ENCODE measurements around the gene PERP. TPM values are rescaled to one million over a fixed set of nuclear protein-coding genes. Genes with fewer than 3 reads are reported as not detected.
"Not testable (repeated sequence)": the region's sequence is repeated elsewhere in the genome, so short reads cannot be mapped to it uniquely, and the experiment has no call there.

PERP gene
- total and polyA plus RNA-seq, 11 donors, result 41.0 to 73.4 (median 53.6) TPM

- no peak for DNase-seq
- no peak for TF ChIP-seq CTCF (IDR thresholded peaks at IDR 0.05)
- TF ChIP-seq POLR2A (IDR thresholded peaks at IDR 0.05), result no peak
- WGBS, 4 donors, result 84 to 93% (median 88%) methylated on average over 12 of the region's 12 CpGs
- peaks cover 0 to 9% (median 0%) of the 10 kb centered on the region in 9 donors for H3K27me3 ChIP-seq
- H3K27ac ChIP-seq, result no peak overlapping the region
- H3K4me1 ChIP-seq, result no peaks in the 10 kb centered on the region
- H3K36me3 ChIP-seq, result no peaks in the 10 kb centered on the region
- H3K4me3 ChIP-seq, result no peak overlapping the region
- intact Hi-C loops (cut with DNase I), result no loop called here
- H3K9me3 ChIP-seq, result peaks cover 0 to 11% (median 0%) of the 10 kb centered on the region in 12 donors
- ATAC-seq, result no peak
These were observed 25.0 kb downstream of the PERP start for GRCh38 chr6:138082232-138082631.

GRCh38 chr6:138079556-138079955 lies 27.7 kb downstream of the PERP start:
- DNase-seq; H3K36me3 ChIP-seq; H3K27ac ChIP-seq; intact Hi-C loops (cut with DNase I); H3K4me1 ChIP-seq; H3K4me3 ChIP-seq; ATAC-seq; H3K27me3 ChIP-seq: not testable (repeated sequence)
- H3K9me3 ChIP-seq, result peaks cover 0 to 13% (median 0%) of the 10 kb centered on the region in 12 donors

- intact Hi-C loops (cut with DNase I), result no loop called here
- no peaks in the 10 kb centered on the region for H3K4me1 ChIP-seq
- H3K9me3 ChIP-seq, result peaks cover 0 to 16% (median 0%) of the 10 kb centered on the region in 12 donors
- H3K27ac ChIP-seq, result no peak overlapping the region
- H3K4me3 ChIP-seq, result no peak overlapping the region
- WGBS, 4 donors, result 84 to 90% (median 88%) methylated on average over 2 of the region's 2 CpGs
- ATAC-seq, result no peak
- DNase-seq, result no peak
- H3K36me3 ChIP-seq, result no peaks in the 10 kb centered on the region
- TF ChIP-seq POLR2A (IDR thresholded peaks at IDR 0.05) (no peak), CTCF (IDR thresholded peaks at IDR 0.05) (no peak)
- H3K27me3 ChIP-seq, result peaks cover 0 to 9% (median 0%) of the 10 kb centered on the region in 9 donors
These were observed 28.7 kb downstream of the PERP start for GRCh38 chr6:138078491-138078890.

- ATAC-seq, result no peak
- WGBS, 4 donors, result 89 to 100% (median 91%) methylated on average over 1 of the region's 1 CpG
- intact Hi-C loops (cut with DNase I), result no loop called here
These were observed 34.0 kb downstream of the PERP start for GRCh38 chr6:138073264-138073663.

More at GRCh38 chr6:138073264-138073663, 34.0 kb downstream of the PERP start:
- Histone ChIP-seq H3K4me3 (no peak overlapping the region), H3K27ac (no peak overlapping the region), H3K4me1 (no peaks in the 10 kb centered on the region), H3K27me3 (peaks cover 0 to 3% (median 0%) of the 10 kb centered on the region in 9 donors), H3K9me3 (peaks cover 0 to 11% (median 0%) of the 10 kb centered on the region in 12 donors), H3K36me3 (no peaks in the 10 kb centered on the region)
- DNase-seq, result no peak
- TF ChIP-seq CTCF (IDR thresholded peaks at IDR 0.05) (no peak), POLR2A (IDR thresholded peaks at IDR 0.05) (no peak)
